Skin epidermis (tissue), 12 donors: Measurements from ENCODE around the gene WNT7B.
A peak's percentile ranks its signal among the peaks of the same experiment; 100 is the strongest.

Experiments
- H3K27ac ChIP-seq, 21 experiments: fragments of 200-600 bp; sonication (generic) in 11 of 21; one replicate each; pipeline ENCODE4 v1.5.0; 2020; ENCODE audit warnings: mild to moderate bottlenecking in 3 of 21, inconsistent platforms in 2 of 21, moderate library complexity in 2 of 21
- H3K4me3 ChIP-seq, 7 experiments: fragments of 200-600 bp; sonication (generic) in 2 of 7; one replicate each; pipeline ENCODE4 v1.5.0; 2020; ENCODE audit warnings: inconsistent platforms in 2 of 7, mild to moderate bottlenecking in 2 of 7, moderate library complexity in 1 of 7

WNT7B gene

DNA sequence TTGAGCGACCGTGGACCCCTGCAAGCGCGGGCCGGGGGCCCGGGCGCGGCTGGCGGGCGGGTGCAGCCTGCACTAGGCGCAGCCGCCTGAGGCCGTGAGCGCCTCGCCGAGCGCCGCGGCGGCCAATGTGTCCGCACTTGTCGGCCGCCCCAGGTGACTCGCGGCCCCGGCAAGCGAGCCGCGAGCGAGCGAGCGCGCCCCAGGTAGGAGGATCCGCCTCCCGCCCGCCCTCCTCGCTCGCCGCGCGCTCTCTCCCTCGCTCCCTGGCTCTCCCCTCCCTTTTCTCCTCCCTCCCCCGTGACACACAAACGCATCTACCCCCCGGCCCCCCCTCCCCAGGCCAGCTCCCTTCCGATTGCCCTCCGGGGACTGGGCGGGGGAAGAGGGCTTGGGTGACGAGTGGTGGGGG lies at the start of gene WNT7B:
TSS of gene WNT7B (minus strand) at position 160 of the 409 bp plus-strand sequence. CDS start 408 bp downstream, outside the sequence.
- H3K27ac ChIP-seq, result peak within 1 kb of the TSS in 9 of 21 experiments; percentile 26 to 76 (median 55)
- H3K4me3 ChIP-seq, result peak within 1 kb of the TSS; percentile 22 to 58 (median 38)

DNA sequence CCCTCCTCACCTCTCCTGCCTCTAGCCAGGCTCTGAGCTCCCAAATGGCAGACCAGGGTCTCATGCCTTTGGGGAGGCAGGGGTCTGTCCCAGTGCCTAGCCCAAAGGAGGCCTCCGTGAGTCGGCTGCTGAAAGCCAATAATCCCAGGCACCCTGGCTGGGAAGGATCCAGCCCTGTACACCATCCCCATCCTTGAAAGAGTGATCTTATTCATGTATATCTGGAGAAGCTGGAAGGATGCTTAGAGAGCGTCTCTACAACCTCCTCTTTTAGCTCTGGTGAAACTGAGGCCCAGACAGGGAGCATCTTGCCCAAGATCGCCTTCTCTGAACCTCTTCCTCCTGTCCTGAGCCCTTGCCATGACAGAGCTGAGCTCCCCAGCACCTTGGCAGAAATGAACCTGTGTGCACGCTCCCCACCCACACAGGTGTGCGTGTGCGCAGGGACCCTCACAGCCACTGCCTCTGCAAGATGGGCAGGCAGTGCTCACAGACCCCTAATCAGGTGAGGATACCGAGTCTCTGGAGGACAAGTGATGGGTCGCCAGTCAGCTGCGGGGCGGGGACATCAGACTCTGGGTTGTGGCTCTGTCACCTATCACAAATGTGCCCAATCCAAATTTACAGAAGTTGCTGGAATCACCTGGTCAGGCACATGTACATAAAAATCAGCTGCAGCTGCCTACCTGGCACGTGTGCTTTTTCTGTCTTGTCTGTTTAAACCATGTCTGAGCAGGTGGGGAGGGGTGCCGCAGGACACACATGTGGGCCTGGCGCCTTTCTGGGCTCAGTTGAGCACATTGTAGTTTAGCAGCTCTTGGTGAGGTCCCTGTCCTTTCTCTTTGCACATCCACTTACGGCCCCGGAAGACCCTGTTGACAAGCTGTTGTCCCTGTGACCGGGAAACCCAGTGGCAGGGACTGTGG lies 49.3 kb upstream of the WNT7B start:
- peak overlapping the region in 14 of 21 experiments; percentile 4 to 92 (median 81) for H3K27ac ChIP-seq
- H3K4me3 ChIP-seq, result no peak overlapping the region

DNA sequence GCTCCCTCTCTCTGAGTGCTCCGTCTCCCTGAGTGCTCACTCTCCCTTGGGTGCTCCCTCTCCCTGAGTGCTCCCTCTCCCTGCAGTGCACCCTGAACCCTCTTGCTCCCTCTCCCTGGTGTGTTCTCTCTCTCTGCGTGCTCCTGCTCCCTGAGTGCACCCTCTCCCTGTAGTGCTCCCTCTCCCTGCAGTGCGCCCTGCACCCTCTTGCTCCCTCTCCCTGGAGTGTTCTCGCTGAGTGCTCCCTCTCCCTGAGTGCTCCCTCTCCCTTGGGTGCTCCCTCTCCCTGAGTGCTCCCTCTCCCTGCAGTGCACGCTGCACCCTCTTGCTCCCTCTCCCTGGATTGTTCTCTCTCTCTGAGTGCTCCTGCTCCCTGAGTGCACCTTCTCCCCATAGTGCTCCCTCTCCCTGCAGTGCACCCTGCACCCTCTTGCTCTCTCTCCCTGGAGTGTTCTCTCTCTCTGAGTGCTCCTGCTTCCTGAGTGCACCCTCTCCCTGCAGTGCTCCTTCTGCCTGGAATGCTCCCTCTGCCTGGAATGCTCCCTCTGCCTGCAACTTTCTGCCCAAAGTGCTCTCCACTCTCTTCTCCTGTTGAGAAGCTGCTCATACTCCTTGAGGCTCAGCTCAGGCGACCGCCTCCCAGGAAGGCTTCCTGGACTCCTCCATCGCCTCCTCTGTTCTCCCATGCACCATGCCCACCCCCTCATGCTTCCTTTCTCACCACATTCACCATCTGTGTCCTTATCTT lies 48.4 kb upstream of the WNT7B start:
- Histone ChIP-seq H3K4me3 (no peak overlapping the region), H3K27ac (no peak overlapping the region)

DNA sequence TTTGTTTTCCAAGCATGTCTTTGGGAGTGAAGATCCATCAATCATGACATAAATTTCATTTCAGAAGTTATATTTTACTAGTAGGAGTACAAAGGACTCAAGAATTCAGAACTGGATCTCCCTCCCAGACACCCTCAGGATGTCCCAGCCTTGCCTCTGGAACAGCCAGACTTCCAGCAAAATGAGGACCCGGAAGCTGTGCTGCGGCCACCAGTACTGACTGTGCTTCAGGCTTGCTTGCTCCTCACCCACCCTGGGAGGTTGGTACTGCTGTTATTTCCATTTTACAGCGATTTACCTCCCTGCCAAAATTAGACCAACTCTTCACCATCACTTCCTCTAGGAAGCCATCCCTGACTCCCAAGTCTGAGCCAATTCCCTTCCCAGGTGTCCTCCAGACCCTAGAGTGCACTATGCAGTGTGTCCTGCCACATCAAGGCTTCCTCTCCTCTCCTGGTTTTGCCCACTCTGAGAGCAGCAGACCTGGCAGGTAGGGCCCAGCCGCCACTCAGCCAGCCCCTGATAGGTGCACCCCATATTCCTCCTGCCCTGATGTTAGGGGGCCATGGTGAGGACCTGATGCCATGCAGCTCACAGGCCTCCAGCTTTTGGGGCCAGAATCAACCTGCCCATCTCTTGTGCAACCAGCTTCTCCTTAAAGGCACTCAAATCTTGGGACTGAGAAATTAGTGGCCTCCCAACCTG lies 47.3 kb upstream of the WNT7B start:
- Histone ChIP-seq H3K27ac (peak overlapping the region in 3 of 21 experiments; percentile 6 to 45 (median 29)), H3K4me3 (no peak overlapping the region)

DNA sequence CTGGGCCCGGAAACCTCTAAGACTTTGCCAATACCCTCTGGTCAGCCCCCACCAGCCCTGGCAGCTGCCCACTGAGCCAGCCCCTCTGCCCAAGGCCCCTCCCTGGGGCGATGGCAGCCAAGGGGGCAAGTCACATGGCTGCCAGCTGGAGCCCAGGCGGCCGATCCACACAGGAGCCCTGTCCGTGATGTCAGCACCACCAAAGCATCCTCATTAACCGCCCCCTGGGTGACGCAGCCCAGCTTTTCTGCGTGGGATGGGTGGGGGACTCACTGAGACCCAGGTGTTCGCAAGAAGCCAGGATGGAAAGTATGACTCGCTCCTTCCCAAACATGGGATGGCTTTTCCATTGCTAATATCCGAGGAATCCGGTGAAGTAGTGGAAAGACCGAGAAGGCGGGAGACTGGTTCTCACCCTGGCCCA lies 46.6 kb upstream of the WNT7B start:
- no peak overlapping the region for H3K4me3 ChIP-seq
- peak overlapping the region in 2 of 21 experiments; percentile 6 to 8 for H3K27ac ChIP-seq

DNA sequence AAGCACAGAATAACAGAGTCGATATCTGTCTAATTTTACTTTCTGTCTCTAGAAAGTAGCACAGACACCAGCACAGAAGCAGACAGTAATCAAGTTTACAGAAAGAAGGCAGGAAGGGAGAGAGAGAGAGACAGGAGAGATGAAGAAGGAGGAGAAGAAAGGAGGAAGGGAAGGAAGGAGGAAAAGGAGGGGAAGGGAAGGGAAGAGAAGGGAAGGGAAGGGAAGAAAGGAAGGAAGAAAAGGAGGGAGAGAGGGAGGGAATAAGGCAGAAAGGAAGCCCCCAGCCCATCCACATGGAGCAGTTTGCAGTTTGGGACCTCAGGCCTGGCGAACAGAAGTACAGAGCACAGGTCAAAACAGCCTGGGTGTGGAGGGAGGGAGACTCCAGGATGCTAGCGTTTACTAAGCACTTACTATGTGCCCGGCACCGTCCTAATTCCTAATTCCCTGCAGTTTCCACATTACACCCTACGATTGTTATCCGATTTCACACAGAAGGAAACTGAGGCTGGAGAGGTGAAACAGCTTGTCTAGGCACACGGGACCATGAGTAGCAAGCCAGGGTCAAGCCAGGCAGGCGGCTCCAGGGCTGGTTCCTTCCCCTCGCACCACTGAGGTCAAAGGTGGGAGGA lies 46.0 kb upstream of the WNT7B start:
- peak overlapping the region in 1 of 21 experiments; percentile 8 for H3K27ac ChIP-seq
- H3K4me3 ChIP-seq, result no peak overlapping the region

DNA sequence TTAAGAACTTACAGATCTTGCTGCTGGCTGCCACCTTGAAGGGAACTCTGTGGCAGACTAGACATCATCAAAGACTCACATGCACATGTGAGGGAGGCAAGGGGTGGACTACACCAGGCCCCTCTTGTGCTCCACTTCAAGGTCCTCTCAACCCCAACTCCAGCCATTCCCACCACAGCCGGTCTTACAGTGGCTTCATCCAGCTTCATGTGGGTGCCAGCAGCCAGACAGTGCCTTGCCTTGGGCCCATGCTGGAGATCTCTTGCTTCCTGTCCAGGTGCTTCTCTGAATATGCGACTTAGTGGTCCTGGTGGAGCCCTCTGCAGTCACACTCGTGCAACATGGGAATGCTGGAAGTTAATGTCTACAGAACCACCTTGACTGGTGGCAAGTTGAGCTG lies 44.6 kb upstream of the WNT7B start:
- H3K27ac ChIP-seq, result no peak overlapping the region
- no peak overlapping the region for H3K4me3 ChIP-seq

DNA sequence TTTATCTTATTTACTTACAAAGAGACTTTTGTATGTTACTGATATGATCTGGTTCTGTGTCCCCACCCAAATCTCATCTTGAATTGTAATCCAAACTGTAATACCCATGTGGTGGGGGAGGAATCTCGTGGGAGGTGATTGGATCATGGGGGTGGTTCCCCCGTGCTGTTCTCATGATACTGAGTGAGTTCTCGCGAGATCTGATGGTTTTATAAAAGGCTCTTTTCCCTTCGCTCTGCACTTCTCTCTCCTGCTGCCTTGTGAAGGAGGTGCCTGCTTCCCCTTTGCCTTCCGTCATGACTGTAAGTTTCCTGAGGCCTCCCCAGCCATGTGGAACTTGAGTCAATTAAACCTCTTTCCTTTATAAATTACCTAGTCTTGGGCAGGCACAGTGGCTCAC lies 42.4 kb upstream of the WNT7B start:
- Histone ChIP-seq H3K4me3 (no peak overlapping the region), H3K27ac (no peak overlapping the region)

DNA sequence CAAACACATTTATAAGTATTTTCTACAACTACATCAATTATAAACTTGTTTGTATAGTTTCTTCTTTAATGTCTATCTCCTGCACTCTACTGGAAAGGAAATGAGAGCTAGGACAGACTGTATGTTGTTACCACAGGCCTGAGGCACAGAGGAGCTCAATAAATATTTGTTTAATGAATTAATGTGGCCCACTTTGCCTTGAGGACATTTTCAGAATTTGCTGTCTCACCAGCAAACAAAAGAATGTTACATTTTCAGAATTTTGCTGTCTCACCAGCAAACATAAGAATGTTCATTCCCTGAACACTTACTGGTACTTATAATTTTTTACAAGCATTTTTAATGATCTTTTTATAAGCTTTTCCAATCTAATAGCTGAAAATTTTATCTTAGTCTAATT lies 41.9 kb upstream of the WNT7B start:
- H3K4me3 ChIP-seq, result no peak overlapping the region
- peak overlapping the region in 2 of 21 experiments; percentile 17 to 25 for H3K27ac ChIP-seq

DNA sequence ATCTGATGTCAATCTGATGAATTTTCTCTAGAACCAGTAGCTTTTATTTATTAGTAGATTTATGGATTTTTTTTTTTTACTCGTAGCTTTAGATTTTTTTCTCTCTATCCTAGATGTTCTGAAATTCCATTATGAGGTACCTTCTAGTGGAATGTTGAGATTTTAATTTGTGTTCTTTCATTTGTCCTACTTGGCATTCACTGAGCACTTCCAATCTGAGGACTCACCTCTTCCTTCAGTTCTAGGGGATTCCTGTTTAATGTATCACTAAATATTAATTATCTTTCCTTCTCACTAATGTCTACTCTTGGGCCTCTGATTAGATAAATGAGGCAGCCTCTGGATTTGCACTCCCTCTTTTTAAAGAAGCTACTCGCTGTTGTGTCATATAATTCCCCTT lies 40.2 kb upstream of the WNT7B start:
- Histone ChIP-seq H3K27ac (no peak overlapping the region), H3K4me3 (no peak overlapping the region)

DNA sequence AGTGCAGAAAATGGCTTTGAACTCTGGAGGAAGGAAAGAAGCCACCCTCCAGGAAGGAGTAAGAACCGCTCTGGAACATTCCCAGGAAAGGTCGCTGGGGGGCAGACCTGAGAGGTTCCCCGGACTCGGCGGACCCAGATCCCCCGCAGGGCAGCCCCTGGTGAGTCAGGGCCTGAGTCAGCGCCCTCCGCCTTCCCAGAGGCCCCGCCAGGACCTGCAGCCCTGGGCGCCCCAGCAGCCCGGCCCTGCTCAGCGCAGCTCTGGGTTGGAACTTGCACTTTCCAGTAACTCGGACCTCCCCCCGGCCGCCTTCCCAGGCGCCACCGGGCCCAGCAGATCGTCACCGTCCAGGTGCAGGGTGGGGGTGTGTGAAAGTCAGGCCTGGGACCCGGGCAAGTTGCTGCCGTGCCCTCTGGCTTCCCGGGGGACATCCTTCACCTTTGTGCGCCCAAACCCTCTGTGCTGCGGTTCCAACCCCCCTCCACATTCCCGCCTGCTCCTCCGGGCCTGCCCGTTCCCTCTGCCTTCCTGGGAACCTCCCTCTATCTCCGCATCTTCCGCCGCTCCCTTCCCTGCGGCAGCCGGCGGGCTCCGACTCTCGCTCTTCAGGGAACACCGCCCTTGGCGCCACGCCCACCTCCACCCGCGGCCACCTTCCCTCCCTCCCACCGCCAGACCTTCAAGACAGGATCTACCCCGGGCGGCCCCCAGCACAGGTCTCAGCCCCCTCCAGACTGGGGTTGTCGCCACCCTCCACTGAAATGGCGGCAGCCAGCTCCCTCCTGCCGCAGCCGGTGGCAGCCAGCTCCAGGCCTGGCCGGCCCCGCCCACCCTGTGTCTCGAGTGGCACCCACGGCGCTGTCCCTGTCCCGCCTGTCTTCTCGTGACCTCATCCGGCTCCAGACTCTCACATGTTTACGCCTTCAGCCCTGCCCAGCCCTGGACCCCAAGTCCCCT lies 36.8 kb upstream of the WNT7B start:
- Histone ChIP-seq H3K27ac (peak overlapping the region; percentile 39 to 98 (median 93)), H3K4me3 (peak overlapping the region; percentile 39 to 73 (median 55))

DNA sequence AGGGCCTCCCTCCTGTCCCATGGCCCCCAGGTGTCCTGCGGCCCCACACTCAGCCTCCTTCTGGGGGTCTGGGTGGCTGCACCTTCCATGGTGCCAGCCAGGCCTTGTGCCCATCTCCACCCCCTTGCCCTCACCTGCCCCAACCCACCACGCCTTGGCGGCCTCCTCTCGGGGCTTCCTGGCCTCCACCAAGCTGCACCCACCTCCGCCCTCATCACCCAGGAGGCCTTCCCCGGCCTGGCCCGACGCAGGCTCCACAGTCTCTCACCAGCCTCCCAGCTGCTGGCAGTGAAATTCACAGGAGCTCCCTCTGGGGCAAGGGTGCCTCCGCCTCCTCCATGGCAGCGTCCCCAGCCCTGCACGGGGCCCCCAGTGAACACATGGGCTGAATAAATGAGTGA lies 35.9 kb upstream of the WNT7B start:
- Histone ChIP-seq H3K4me3 (peak overlapping the region in 4 of 7 experiments; percentile 52 to 73 (median 56)), H3K27ac (peak overlapping the region in 20 of 21 experiments; percentile 83 to 98 (median 94))

DNA sequence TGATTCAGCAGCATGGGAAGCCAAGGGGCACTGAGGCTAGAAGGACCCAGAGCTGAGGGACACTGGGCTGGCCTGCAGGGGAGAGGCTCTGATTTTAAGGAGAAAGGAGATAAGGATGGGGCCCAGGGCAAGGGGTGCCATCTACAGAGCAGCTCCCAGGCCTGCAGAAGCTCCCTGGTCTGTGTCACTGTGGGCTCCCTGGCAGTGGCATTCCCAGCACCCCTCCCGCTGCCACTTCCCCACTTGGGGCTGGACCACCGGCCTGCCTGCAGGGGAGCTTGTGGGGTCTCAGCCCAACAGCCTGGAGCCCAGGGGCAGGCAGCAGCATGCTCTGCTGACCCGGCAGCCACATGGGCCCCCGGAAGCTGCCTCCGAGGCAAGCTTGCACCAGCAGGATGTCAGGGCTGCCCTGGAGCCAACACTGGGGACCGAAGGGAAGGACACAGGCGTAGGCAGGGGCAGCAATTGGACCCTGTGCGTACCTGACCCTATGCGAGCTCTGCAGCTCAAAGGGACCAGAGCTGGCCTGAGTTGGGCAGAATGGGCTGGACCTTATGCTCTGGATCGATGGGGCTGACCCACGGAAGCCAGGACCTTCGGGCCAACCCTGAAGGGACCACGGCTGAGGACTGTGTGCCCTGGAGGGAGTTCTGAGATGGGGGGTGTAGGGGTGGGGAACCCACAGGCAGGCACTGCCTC lies 35.4 kb upstream of the WNT7B start:
- Histone ChIP-seq H3K27ac (peak overlapping the region in 20 of 21 experiments; percentile 83 to 98 (median 94)), H3K4me3 (no peak overlapping the region)

DNA sequence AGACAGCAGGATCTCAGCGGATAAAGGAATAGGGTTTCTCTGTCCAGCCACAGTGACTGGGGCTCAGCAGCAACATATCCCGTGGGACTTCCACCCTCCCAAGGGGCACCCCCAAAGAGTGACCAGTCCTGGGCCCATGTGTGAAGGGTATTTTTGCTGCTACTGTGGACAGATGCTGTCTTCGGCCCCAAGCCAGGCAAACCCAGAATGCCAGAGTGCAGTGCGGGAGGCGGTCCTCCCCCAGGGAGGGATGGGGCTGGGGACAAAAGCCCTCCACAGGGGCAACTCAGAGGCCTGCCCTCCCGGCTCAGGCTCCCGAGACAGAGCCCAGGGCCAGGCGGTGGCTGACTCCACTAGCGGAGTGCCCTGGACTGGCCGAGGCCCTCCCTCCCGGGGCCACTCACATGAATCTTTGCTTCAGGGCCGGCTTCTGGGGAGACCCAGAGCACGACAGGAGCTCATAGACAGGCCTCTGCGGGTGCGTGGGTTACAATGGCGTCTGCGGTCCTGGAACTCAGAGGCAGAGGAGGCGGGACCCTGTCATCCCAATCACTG lies 34.7 kb upstream of the WNT7B start:
- Histone ChIP-seq H3K27ac (peak overlapping the region in 19 of 21 experiments; percentile 45 to 98 (median 93)), H3K4me3 (no peak overlapping the region)

DNA sequence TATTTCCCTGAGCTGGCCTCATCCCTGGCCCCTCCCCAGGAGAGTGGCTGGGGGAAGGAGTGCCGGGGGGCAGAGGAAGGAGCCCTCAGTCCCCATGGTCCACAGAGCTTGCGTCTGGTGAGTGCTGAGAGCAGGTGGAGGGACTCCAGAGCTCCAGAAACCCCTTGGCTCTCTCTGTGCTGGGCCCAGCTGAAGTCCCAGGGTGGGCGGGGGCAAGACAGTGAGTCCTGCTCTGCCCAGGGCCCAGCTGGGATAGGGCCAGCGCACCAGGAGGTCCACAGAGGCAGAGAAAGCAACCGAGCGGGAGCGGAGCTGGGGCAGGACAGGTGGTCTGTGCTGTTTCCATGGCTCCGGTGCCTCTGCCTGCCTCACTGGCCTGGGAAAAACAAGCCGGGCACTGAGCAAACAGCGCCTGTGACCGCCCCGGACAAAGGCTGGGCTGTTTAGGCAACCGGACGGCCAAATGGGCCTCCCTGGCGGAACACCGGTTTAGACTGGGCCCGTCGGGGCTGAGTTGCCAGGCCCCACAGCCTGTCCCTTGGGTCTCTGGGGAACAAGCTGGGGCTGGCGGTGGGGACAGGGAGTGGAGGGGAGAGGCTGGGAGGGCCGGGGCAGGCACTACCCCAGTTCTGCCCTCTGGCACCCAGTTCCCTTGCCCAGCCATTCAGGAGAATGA lies 34.1 kb upstream of the WNT7B start:
- H3K27ac ChIP-seq, result peak overlapping the region in 19 of 21 experiments; percentile 36 to 98 (median 91)
- H3K4me3 ChIP-seq, result no peak overlapping the region

DNA sequence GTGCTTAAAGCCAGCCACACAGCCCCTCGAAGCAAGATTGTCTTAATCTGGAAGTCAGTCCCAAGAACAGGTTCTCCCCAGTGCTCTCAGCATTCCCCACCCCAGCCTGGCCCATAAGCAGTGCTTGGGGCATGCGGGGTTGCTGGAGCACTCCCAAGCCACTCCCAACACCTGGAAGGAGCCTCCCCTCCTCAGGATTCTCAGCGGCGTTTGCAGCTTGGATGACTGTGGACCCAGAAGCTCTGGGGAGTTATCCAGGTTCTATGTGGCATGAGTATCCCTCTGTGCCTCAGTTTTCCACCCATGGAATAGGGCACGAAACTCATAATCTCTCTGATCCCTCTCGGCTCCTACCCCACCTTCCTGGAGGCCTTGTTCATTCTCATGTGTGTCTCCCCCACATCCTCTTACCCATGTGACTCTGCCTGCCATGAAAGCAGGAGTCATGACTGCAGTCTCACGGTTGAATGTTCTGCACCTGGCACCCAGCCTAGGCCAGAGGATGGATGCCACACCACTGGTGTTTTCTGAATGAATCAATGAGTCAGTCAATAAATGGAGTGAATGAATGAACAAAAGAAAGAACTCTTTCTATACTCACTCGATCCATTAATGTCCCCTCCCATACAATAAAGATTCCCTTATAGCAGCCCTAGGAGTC lies 33.4 kb upstream of the WNT7B start:
- H3K27ac ChIP-seq, result peak overlapping the region in 13 of 21 experiments; percentile 2 to 98 (median 89)
- no peak overlapping the region for H3K4me3 ChIP-seq
